ENCODE measurements around the gene PACS2. TPM values are rescaled to one million over a fixed set of nuclear protein-coding genes. Genes with fewer than 3 reads are reported as not detected.

The PACS2 gene
- total RNA-seq, 3 donors from 2014 or later: 46.0 to 70.9 (median 67.8) TPM

DNA sequence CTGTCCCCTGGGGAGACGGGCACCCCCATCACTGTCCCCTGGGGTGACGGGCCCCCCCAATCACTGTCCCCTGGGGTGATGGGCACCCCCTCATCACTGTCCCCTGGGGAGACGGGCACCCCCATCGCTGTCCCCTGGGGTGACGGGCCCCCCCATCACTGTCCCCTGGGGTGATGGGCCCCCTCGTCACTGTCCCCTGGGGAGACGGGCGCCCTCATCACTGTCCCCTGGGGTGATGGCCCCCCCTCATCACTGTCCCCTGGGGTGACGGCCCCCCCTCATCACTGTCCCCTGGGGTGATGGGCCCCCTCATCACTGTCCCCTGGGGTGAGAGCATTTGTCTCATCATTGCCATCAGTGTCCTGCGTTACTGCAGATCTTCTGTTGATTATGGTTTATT lies 38.6 kb downstream of the PACS2 start:
- H3K27me3 ChIP-seq: no peaks in the 10 kb centered on the region
- no peak overlapping the region for H3K4me3 ChIP-seq
- H3K9me3 ChIP-seq: no peaks in the 10 kb centered on the region
- DNase-seq (ENCODE audit: low spot score in 2 of 2): no peak
- H3K36me3 ChIP-seq: no peaks in the 10 kb centered on the region
- intact Hi-C loops (cut with DNase I; ENCODE audit: low total_unique reads): no loop called here
- H3K4me1 ChIP-seq: no peaks in the 10 kb centered on the region
- TF ChIP-seq, protein P1, sequence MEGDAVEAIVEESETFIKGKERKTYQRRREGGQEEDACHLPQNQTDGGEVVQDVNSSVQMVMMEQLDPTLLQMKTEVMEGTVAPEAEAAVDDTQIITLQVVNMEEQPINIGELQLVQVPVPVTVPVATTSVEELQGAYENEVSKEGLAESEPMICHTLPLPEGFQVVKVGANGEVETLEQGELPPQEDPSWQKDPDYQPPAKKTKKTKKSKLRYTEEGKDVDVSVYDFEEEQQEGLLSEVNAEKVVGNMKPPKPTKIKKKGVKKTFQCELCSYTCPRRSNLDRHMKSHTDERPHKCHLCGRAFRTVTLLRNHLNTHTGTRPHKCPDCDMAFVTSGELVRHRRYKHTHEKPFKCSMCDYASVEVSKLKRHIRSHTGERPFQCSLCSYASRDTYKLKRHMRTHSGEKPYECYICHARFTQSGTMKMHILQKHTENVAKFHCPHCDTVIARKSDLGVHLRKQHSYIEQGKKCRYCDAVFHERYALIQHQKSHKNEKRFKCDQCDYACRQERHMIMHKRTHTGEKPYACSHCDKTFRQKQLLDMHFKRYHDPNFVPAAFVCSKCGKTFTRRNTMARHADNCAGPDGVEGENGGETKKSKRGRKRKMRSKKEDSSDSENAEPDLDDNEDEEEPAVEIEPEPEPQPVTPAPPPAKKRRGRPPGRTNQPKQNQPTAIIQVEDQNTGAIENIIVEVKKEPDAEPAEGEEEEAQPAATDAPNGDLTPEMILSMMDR (IDR thresholded peaks at IDR 0.05): no peak
- no peak for TF ChIP-seq POLR2A (IDR thresholded peaks at IDR 0.05)
- TF ChIP-seq POLR2AphosphoS5 (IDR thresholded peaks at IDR 0.05): no peak
- no peak overlapping the region for H3K27ac ChIP-seq

DNA sequence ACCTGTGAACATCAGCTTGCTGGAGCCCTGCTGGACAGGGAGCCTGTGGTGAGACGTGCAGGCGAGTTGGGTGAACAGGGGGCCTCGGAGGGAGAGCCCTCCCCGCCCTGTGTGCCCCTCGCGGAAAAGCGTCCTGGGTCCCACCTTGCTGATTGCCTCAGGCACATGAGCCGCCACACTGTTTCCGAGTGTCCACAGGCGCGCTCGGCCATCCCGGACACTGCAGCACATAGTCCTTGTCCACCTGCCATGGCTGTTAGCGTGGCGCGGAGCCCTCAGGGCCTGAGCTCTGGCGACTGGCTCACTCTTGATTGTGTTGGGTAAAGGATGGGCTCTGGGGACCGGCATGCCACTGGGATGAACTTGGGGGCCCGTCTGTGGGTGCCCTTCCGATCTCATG lies 40.0 kb downstream of the PACS2 start:
- Histone ChIP-seq H3K9me3 (no peaks in the 10 kb centered on the region), H3K4me1 (no peaks in the 10 kb centered on the region), H3K27ac (no peak overlapping the region), H3K36me3 (no peaks in the 10 kb centered on the region), H3K27me3 (no peaks in the 10 kb centered on the region), H3K4me3 (no peak overlapping the region)
- TF ChIP-seq POLR2A (IDR thresholded peaks at IDR 0.05) (no peak), POLR2AphosphoS5 (IDR thresholded peaks at IDR 0.05) (no peak)
- TF ChIP-seq, protein P1 (IDR thresholded peaks at IDR 0.05): no peak
- intact Hi-C loops (cut with DNase I; ENCODE audit: low total_unique reads): no loop called here
- no peak for DNase-seq (ENCODE audit: low spot score in 2 of 2)

DNA sequence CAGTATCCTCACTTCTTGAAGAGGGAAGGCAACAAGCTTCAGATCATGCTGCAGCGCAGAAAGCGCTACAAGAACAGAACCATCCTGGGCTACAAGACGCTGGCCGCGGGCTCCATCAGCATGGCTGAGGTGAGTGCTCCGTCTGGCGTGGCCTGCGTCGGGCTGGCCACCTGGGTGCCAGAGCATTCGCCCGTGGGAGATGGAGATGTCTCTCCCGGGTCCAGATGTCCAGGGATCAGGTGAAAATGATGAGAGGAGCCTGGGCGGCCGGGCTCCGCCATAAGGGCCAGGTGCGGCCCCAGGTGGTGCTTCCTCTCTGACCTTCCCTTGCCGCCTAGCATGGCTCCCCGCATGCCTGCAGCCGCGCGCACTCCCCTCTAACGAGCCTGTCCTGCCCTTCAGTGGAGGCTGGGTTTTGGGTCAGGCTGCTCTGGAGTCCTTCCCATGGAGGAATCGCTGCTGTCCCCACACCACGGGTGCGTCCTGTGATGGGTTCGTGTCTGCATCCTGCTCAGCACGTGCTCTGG lies 40.6 kb downstream of the PACS2 start:
- DNase-seq (ENCODE audit: low spot score in 2 of 2): no peak
- Histone ChIP-seq H3K36me3 (no peaks in the 10 kb centered on the region), H3K27ac (no peak overlapping the region), H3K4me3 (no peak overlapping the region), H3K9me3 (no peaks in the 10 kb centered on the region), H3K27me3 (no peaks in the 10 kb centered on the region), H3K4me1 (no peaks in the 10 kb centered on the region)
- intact Hi-C loops (cut with DNase I; ENCODE audit: low total_unique reads): no loop called here
- TF ChIP-seq POLR2A (IDR thresholded peaks at IDR 0.05) (no peak), POLR2AphosphoS5 (IDR thresholded peaks at IDR 0.05) (no peak)
- TF ChIP-seq, protein P1 (IDR thresholded peaks at IDR 0.05): no peak

DNA sequence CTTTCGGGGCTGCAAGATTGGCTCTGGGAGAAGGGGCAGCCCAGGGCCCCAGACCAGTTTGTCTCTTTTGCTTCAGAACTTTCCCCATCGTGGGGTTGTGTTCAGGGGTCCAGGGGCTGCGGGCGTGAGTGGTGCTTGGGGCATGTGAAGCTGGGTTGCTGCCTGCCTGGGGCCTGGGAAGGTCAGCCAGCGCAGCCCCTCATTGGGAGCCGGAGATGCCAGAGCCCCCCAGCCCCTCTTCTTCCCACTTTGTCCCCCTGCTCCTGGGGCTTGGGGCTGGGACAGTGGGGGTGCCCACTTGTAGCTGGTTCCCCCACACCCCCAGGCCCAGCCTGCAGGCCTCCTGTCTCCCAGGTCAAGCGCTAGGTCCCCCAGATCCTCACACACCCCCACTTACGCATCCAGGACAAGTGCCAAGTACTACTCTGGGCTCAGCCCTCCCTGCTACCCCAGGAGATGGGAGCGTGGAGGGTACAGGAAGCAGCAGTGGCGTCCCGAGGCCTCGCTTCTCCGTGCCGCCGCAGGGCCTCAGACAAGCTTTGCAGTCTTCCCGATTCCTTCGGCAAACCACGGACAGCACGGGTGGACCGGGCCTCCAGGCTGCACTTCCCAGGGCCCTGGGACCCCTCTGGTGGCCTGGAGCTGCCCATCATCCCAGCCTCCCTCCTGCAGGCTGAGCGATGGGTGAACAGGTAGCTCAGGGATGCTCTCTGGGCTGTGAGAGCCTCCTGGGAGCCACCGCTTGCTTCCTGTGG lies 41.5 kb downstream of the PACS2 start:
- Histone ChIP-seq H3K27me3 (no peaks in the 10 kb centered on the region), H3K4me1 (no peaks in the 10 kb centered on the region), H3K4me3 (no peak overlapping the region), H3K36me3 (no peaks in the 10 kb centered on the region), H3K9me3 (no peaks in the 10 kb centered on the region), H3K27ac (no peak overlapping the region)
- intact Hi-C loops (cut with DNase I; ENCODE audit: low total_unique reads): no loop called here
- TF ChIP-seq POLR2AphosphoS5 (IDR thresholded peaks at IDR 0.05) (no peak), POLR2A (IDR thresholded peaks at IDR 0.05) (no peak)
- TF ChIP-seq, protein P1 (IDR thresholded peaks at IDR 0.05): no peak
- no peak for DNase-seq (ENCODE audit: low spot score in 2 of 2)

DNA sequence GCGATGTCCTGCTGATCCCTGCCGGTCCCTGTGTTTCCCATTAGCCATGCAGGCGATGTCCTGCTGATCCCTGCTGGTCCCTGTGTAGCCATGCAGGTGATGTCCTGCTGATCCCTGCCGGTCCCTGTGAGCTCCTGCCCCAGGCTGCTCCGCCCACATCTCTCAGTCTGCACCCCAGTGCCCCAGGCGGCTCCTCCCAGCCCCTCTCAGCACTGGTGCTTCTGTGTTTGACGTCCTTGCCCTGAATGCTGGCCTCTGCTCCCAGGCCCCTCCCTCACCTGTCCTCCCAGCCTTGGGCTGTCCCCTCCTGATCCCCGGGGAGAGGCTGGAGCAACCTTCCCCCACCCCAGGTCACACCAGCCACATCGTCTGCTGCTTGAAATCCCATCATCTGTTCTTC lies 42.4 kb downstream of the PACS2 start:
- Histone ChIP-seq H3K9me3 (no peaks in the 10 kb centered on the region), H3K4me1 (no peaks in the 10 kb centered on the region), H3K4me3 (no peak overlapping the region), H3K27ac (no peak overlapping the region), H3K27me3 (no peaks in the 10 kb centered on the region), H3K36me3 (no peaks in the 10 kb centered on the region)
- no peak for TF ChIP-seq POLR2A (IDR thresholded peaks at IDR 0.05)
- intact Hi-C loops (cut with DNase I; ENCODE audit: low total_unique reads): no loop called here
- DNase-seq (ENCODE audit: low spot score in 2 of 2): no peak

All from breast epithelium (tissue), 4 donors.